K562 (cell line): ENCODE data around the gene SHROOM3. TPM values are rescaled to one million over a fixed set of nuclear protein-coding genes. Genes with fewer than 3 reads are reported as not detected.

Source experiments
- ATAC-seq: fragments of 200-7000 bp; cut with Tn5 transposase; 3 replicates; pipeline ENCODE4 v1.9.1; 2020; ENCODE audit warnings: moderate library complexity
- BruUV-seq: library from RNA; stranded (reverse); fragments of 400-500 nt; replicated peaks from 2 replicates; lab custom pipeline; 2021; lab: Mats Ljungman, UMichigan
- CTCF ChIA-PET: fragments of 300-600 bp; formaldehyde crosslinking; extraction: SDS; loops from one replicate; lab custom pipeline; 2021; ENCODE audit warnings: low intra/inter-chr PET ratio; lab: Yijun Ruan, JAX
- POLR2A ChIA-PET: fragments of 300-600, 350-650 bp; sonication (Branson Sonifier 250); formaldehyde crosslinking; extraction: SDS; loops from one replicate; lab custom pipeline; 2021; ENCODE audit warnings: antibody characterized with exemption, inconsistent platforms; lab: Yijun Ruan, JAX
- DNase-seq, 4 experiments: peaks; one replicate each; pipeline versions ENCODE4 v3.0.0 to v3.0.0-alpha.2; 2011 to 2018; ENCODE audit warnings: low spot score in 3 of 4, mixed read lengths in 3 of 4; ENCODE audit errors: extremely low read depth in 1 of 4
- FAIRE-seq: peaks from 2 replicates; lab custom pipeline; 2011; peaks lifted over from hg19 to GRCh38; lab: Jason Lieb, UNC
- H2AFZ ChIP-seq: 2 replicates; pipeline ENCODE4 v1.6.0; 2011; ENCODE audit warnings: low read depth, low read length, control low read depth, inconsistent platforms
- H3K27ac ChIP-seq: fragments of 200-600 bp; 3 replicates; pipeline ENCODE4 v1.8.0; 2011; ENCODE audit warnings: low read depth, mild to moderate bottlenecking, control low read depth, inconsistent platforms, low read length, moderate library complexity, mixed read lengths; ENCODE audit errors: extremely low read depth
- H3K27me3 ChIP-seq, 2 experiments: fragments of 300-600 bp in 1 of 2; 2 replicates in 1 of 2; 3 replicates in 1 of 2; pipeline versions ENCODE4 v1.6.0 to v1.8.0; 2011; ENCODE audit warnings: inconsistent platforms in 2 of 2, low read length in 2 of 2, mild to moderate bottlenecking in 1 of 2, mixed read lengths in 1 of 2, moderate library complexity in 1 of 2; ENCODE audit not compliant: control insufficient read depth in 2 of 2, insufficient read depth in 2 of 2
- H3K36me3 ChIP-seq: fragments of 300-600 bp; 3 replicates; pipeline ENCODE4 v1.8.0; 2011; ENCODE audit warnings: mild to moderate bottlenecking, low read length, inconsistent platforms; ENCODE audit not compliant: control insufficient read depth, insufficient read depth
- H3K4me1 ChIP-seq, 2 experiments: fragments of 200-600 bp in 1 of 2; replicated peaks in 1 of 2; 2 replicates in 1 of 2; 3 replicates in 1 of 2; pipeline versions ENCODE4 v1.5.1 to v1.8.0; 2011; ENCODE audit warnings: inconsistent platforms in 2 of 2, low read length in 2 of 2, mild to moderate bottlenecking in 1 of 2, mixed read lengths in 1 of 2, moderate library complexity in 1 of 2; ENCODE audit not compliant: control insufficient read depth in 2 of 2, insufficient read depth in 2 of 2
- H3K4me2 ChIP-seq: 2 replicates; pipeline ENCODE4 v1.6.1; 2011; ENCODE audit warnings: low read length, control low read depth, inconsistent platforms, mixed read lengths; ENCODE audit not compliant: insufficient read depth
- H3K4me3 ChIP-seq: fragments of 200-600 bp; sonication (generic), shearing (Covaris generic); 2 replicates; pipeline ENCODE4 v1.5.1; 2016; ENCODE audit warnings: control low read depth, inconsistent platforms
- H3K79me2 ChIP-seq: fragments of 200-600 bp; 3 replicates; pipeline ENCODE4 v1.8.0; 2011; ENCODE audit warnings: low read length, inconsistent platforms; ENCODE audit not compliant: control insufficient read depth, insufficient read depth
- H3K9ac ChIP-seq, 2 experiments: 2 replicates each; pipeline versions ENCODE4 v1.6.0 to v1.6.1; 2011; ENCODE audit warnings: low read depth in 2 of 2, low read length in 2 of 2, control low read depth in 1 of 2, inconsistent platforms in 1 of 2, mild to moderate bottlenecking in 1 of 2, mixed read lengths in 1 of 2; ENCODE audit not compliant: insufficient read depth in 1 of 2
- H3K9me1 ChIP-seq: one replicate; pipeline ENCODE4 v1.6.0; 2011; ENCODE audit warnings: inconsistent platforms, mild to moderate bottlenecking, low read length, moderate library complexity; ENCODE audit not compliant: control insufficient read depth, insufficient read depth
- H3K9me3 ChIP-seq: replicated peaks from 2 replicates; pipeline ENCODE4 v1.5.1; 2011; ENCODE audit warnings: low read depth, low read length, inconsistent platforms; ENCODE audit not compliant: control insufficient read depth, insufficient read depth
- H4K20me1 ChIP-seq: replicated peaks from 2 replicates; pipeline ENCODE4 v1.6.1; 2011; ENCODE audit warnings: low read length, inconsistent platforms, mixed read lengths; ENCODE audit not compliant: control insufficient read depth, insufficient read depth
- ASH1L ChIP-seq: fragments of 450-650 bp; IDR thresholded peaks from 2 replicates; pipeline ENCODE4 v1.6.1; 2018; ENCODE audit warnings: borderline replicate concordance, mild to moderate bottlenecking, low read depth; ENCODE audit not compliant: partially characterized antibody
- BRD9 ChIP-seq: fragments of 450-650 bp; IDR thresholded peaks from 2 replicates; pipeline ENCODE4 v1.6.1; 2018; ENCODE audit warnings: low read depth; ENCODE audit not compliant: partially characterized antibody
- CBFA2T3 ChIP-seq: fragments of 450-650 bp; IDR thresholded peaks from 2 replicates; pipeline ENCODE4 v1.6.1; 2017
- E2F3 ChIP-seq: fragments of 250-450 bp; sonication (Bioruptor Pico); IDR thresholded peaks from 2 replicates; pipeline ENCODE4 v1.4.0; 2020; ENCODE audit warnings: mild to moderate bottlenecking
- HNRNPUL1 ChIP-seq: fragments of 200-400 bp; formaldehyde crosslinking; IDR thresholded peaks from 2 replicates; pipeline ENCODE4 v1.6.1; 2017; ENCODE audit warnings: low read length
- NELFE ChIP-seq: IDR thresholded peaks from 2 replicates; pipeline ENCODE4 v1.6.1; 2011; ENCODE audit warnings: mild to moderate bottlenecking; ENCODE audit not compliant: insufficient read depth, insufficient read length
- PHB2 ChIP-seq: fragments of 450-650 bp; IDR thresholded peaks from 2 replicates; pipeline ENCODE4 v1.6.1; 2017; ENCODE audit warnings: low read depth
- PTBP1 ChIP-seq: fragments of 200-400 bp; formaldehyde crosslinking; IDR thresholded peaks from 2 replicates; pipeline ENCODE4 v1.6.1; 2017; ENCODE audit warnings: low read depth, low read length
- RBM25 ChIP-seq: fragments of 200-400 bp; formaldehyde crosslinking; IDR thresholded peaks from 2 replicates; pipeline ENCODE4 v1.6.1; 2018; ENCODE audit warnings: low read length, low read depth, moderate library complexity; ENCODE audit not compliant: severe bottlenecking
- RFX5 ChIP-seq: IDR thresholded peaks from 2 replicates; pipeline ENCODE4 v1.6.1; 2011; ENCODE audit warnings: low read depth, mild to moderate bottlenecking, improper control_type of control experiment, low read length
- SP1 ChIP-seq: sonication (generic); formaldehyde crosslinking; IDR thresholded peaks from 2 replicates; pipeline ENCODE4 v1.8.1; 2022; ENCODE audit warnings: mild to moderate bottlenecking, missing genetic modification reagents
- ZFPM2 ChIP-seq: fragments of 250-450 bp; sonication (Bioruptor Pico); IDR thresholded peaks from 2 replicates; pipeline ENCODE4 v1.5.1; 2022; ENCODE audit warnings: mild to moderate bottlenecking
- ZNF644 ChIP-seq: fragments of 200-800 bp; sonication (Bioruptor generic); IDR thresholded peaks from 2 replicates; pipeline ENCODE4 v1.6.1; 2016; ENCODE audit warnings: low read depth, missing genetic modification characterization, missing compliant biosample characterization
- ZNF668 ChIP-seq: fragments of 250-450 bp; sonication (Bioruptor Pico); IDR thresholded peaks from 2 replicates; pipeline ENCODE4 v1.8.0; 2022; ENCODE audit warnings: mild to moderate bottlenecking, inconsistent platforms
- ZNF780A ChIP-seq: fragments of 250-450 bp; sonication (Bioruptor Pico); IDR thresholded peaks from 2 replicates; pipeline ENCODE4 v1.5.0; 2021; ENCODE audit warnings: mild to moderate bottlenecking
- ZZZ3 ChIP-seq: fragments of 450-650 bp; IDR thresholded peaks from 2 replicates; pipeline ENCODE4 v1.6.1; 2016; ENCODE audit warnings: antibody characterized with exemption, mild to moderate bottlenecking, moderate library complexity
- WGBS: fragments of 100-300 bp; shearing (Covaris generic); methylation state at CpG from one replicate; pipeline ENCODE4 v1.1.6; 2016; ENCODE audit warnings: low coverage, mixed read lengths; ENCODE audit not compliant: insufficient coverage; ENCODE audit errors: missing lambda C conversion rate; 5-methylcytosine and 5-hydroxymethylcytosine counted together
- in situ Hi-C: fragments of 300-500 bp; cut with MboI; formaldehyde crosslinking; loops from 4 replicates; pipeline ENCODE4 v1.15.0; 2018; ENCODE audit warnings: inconsistent platforms, mixed read lengths
- intact Hi-C: fragments of 100-400 bp; cut with micrococcal nuclease; formaldehyde crosslinking; loops from 2 replicates; pipeline ENCODE4 v1.14.2; 2022
- polyA plus RNA-seq, 8 experiments: library from polyadenylated mRNA; depleted of rRNA in 4 of 8; stranded (reverse) in 5 of 8; unstranded in 3 of 8; fragments of >200 nt; fragmentation: Nextera tagmentation in 2 of 8; fragmentation: Illumina TruSeq in 1 of 8; extraction: Ambion mirVana in 2 of 8; extraction: Trizol in 1 of 8; gene quantifications; 2 replicates each; pipeline versions ENCODE4 v1.2.1 to v1.2.3, GENCODE V29; 2011 to 2014; ENCODE audit warnings: inconsistent platforms in 1 of 8, missing spikeins in 1 of 8
- total RNA-seq, 7 experiments: library from RNA; depleted of rRNA in 6 of 7; stranded (reverse); fragments of >200 nt in 6 of 7; fragmentation: Illumina TruSeq in 2 of 7; extraction: Trizol in 2 of 7; gene quantifications; 2 replicates each; pipeline versions ENCODE4 v1.2.1 to v1.2.3, GENCODE V29; 2011 to 2021; ENCODE audit warnings: low replicate concordance in 1 of 7
- TF ChIP-seq, protein P1 (sequence below): sonication (generic); formaldehyde crosslinking; IDR thresholded peaks from 2 replicates; pipeline ENCODE4 v1.8.0; 2022; ENCODE audit warnings: missing genetic modification reagents, mild to moderate bottlenecking, borderline replicate concordance
- TF ChIP-seq, protein P2 (sequence below): sonication (generic); formaldehyde crosslinking; IDR thresholded peaks from 2 replicates; pipeline ENCODE4 v1.8.1; 2023; ENCODE audit warnings: mild to moderate bottlenecking, missing genetic modification reagents

The SHROOM3 gene
- total and polyA plus RNA-seq, 9 of the 15 experiments (the other 6 are each of a cell fraction or from before 2014, with no cell fraction given) = 0.01 to 0.07 TPM; not detected in 7

DNA sequence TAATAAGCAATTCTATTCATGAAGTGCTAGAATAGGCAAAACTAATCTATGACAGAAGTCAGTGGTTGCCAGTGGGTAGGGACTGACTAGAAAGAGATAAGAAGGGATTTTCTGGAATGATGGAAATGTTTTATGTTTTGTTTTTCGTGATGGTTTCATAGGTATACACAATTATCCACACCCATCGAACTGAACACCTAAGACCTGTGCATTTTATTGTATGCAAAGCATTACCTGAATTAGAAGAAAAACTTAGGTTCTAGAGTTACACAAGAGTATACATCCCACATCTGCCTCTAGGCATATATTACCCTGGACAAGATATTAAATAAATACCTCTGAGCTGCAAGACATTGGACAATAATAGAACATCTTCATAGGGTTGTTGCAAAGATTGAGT is 257.7 kb downstream of the SHROOM3 start:
- CTCF ChIA-PET = no interaction called here
- in situ Hi-C loops = no loop called here

More for the DNA sequence above, 257.7 kb downstream of the SHROOM3 start:
- Histone ChIP-seq H3K27me3 (peaks cover 4 to 6% of the 10 kb centered on the region in 2 experiments; a peak in 2 of 5 replicates), H3K4me2 (no peak overlapping the region), H3K9me1 (no peaks in the 10 kb centered on the region), H3K9ac (no peak overlapping the region), H3K27ac (no peak overlapping the region), H3K4me1 (peaks cover 0 to 3% of the 10 kb centered on the region in 2 experiments; a peak in 1 of 5 replicates), H3K9me3 (no peaks in the 10 kb centered on the region), H2AFZ (no peak overlapping the region), H4K20me1 (no peaks in the 10 kb centered on the region; the same call in none of the 2 replicates), H3K4me3 (no peak overlapping the region), H3K79me2 (no peaks in the 10 kb centered on the region), H3K36me3 (no peaks in the 10 kb centered on the region)
- ATAC-seq (no peak), DNase-seq (no peak), FAIRE-seq (no peak)
- WGBS = 0% methylated on average over 2 of the region's 2 CpGs
- BruUV-seq = no TSS peak
- POLR2A ChIA-PET = no interaction called here
- TF ChIP-seq, protein P1, sequence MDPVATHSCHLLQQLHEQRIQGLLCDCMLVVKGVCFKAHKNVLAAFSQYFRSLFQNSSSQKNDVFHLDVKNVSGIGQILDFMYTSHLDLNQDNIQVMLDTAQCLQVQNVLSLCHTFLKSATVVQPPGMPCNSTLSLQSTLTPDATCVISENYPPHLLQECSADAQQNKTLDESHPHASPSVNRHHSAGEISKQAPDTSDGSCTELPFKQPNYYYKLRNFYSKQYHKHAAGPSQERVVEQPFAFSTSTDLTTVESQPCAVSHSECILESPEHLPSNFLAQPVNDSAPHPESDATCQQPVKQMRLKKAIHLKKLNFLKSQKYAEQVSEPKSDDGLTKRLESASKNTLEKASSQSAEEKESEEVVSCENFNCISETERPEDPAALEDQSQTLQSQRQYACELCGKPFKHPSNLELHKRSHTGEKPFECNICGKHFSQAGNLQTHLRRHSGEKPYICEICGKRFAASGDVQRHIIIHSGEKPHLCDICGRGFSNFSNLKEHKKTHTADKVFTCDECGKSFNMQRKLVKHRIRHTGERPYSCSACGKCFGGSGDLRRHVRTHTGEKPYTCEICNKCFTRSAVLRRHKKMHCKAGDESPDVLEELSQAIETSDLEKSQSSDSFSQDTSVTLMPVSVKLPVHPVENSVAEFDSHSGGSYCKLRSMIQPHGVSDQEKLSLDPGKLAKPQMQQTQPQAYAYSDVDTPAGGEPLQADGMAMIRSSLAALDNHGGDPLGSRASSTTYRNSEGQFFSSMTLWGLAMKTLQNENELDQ (CRISPR knock-in tag) = no peak
- no peak for TF ChIP-seq HNRNPUL1
- no peak for TF ChIP-seq ZNF668
- TF ChIP-seq NELFE = no peak
- TF ChIP-seq, protein P2, sequence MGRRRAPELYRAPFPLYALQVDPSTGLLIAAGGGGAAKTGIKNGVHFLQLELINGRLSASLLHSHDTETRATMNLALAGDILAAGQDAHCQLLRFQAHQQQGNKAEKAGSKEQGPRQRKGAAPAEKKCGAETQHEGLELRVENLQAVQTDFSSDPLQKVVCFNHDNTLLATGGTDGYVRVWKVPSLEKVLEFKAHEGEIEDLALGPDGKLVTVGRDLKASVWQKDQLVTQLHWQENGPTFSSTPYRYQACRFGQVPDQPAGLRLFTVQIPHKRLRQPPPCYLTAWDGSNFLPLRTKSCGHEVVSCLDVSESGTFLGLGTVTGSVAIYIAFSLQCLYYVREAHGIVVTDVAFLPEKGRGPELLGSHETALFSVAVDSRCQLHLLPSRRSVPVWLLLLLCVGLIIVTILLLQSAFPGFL (CRISPR knock-in tag) = no peak
- TF ChIP-seq RFX5 = no peak
- TF ChIP-seq RBM25 = no peak
- no peak for TF ChIP-seq ZFPM2
- no peak for TF ChIP-seq BRD9
- TF ChIP-seq ZNF780A (CRISPR knock-in tag) = no peak
- no peak for TF ChIP-seq ZZZ3
- TF ChIP-seq SP1 (CRISPR knock-in tag) = no peak
- no peak for TF ChIP-seq E2F3 (CRISPR knock-in tag)
- no peak for TF ChIP-seq CBFA2T3
- no peak for TF ChIP-seq ASH1L
- TF ChIP-seq ZNF644 (tag) = no peak
- no peak for TF ChIP-seq PTBP1
- no peak for TF ChIP-seq PHB2
- intact Hi-C loops = no loop called here
